Keratinocyte (primary cell): ENCODE data around the gene MLLT1. TPM values are rescaled to one million over a fixed set of nuclear protein-coding genes. Genes with fewer than 3 reads are reported as not detected.

ENCODE experiments used
- DNase-seq: peaks from one replicate; pipeline ENCODE4 v3.0.0-alpha.2; 2011; ENCODE audit warnings: low read depth, missing footprints, low spot score
- FAIRE-seq: peaks from 2 replicates; lab custom pipeline; 2011; peaks lifted over from hg19 to GRCh38; lab: Jason Lieb, UNC
- H2AFZ ChIP-seq: 2 replicates; pipeline ENCODE4 v1.6.0; 2012; ENCODE audit warnings: low read length, control low read depth, inconsistent platforms; ENCODE audit not compliant: control insufficient read depth
- H3K27ac ChIP-seq: 2 replicates; pipeline ENCODE4 v1.5.1; 2011; ENCODE audit warnings: low read length; ENCODE audit not compliant: control insufficient read depth, insufficient read depth
- H3K27me3 ChIP-seq: 3 replicates; pipeline ENCODE4 v1.6.0; 2011; ENCODE audit warnings: low read length; ENCODE audit not compliant: control insufficient read depth, insufficient read depth; ENCODE audit errors: extremely low read depth
- H3K36me3 ChIP-seq, 2 experiments: 2 replicates in 1 of 2; 3 replicates in 1 of 2; pipeline ENCODE4 v1.5.1; 2011; ENCODE audit warnings: low read length in 2 of 2, mild to moderate bottlenecking in 1 of 2; ENCODE audit not compliant: control insufficient read depth in 2 of 2, insufficient read depth in 2 of 2; ENCODE audit errors: extremely low read depth in 1 of 2
- H3K4me1 ChIP-seq: 3 replicates; pipeline ENCODE4 v1.5.1; 2011; ENCODE audit warnings: low read length; ENCODE audit not compliant: control insufficient read depth, insufficient read depth; ENCODE audit errors: extremely low read depth
- H3K4me2 ChIP-seq: 3 replicates; pipeline ENCODE4 v1.6.0; 2011; ENCODE audit warnings: low read depth, low read length; ENCODE audit not compliant: control insufficient read depth, insufficient read depth; ENCODE audit errors: extremely low read depth
- H3K4me3 ChIP-seq, 3 experiments: fragments of 200-600 bp in 1 of 3; sonication (generic) in 1 of 3; 2 replicates in 2 of 3; 3 replicates in 1 of 3; pipeline ENCODE4 v1.5.1; 2011 to 2016; ENCODE audit warnings: low read length in 3 of 3, mild to moderate bottlenecking in 3 of 3, control low read depth in 2 of 3, inconsistent platforms in 1 of 3, low read depth in 1 of 3, mixed read lengths in 1 of 3, mixed run types in 1 of 3, moderate library complexity in 1 of 3; ENCODE audit not compliant: control insufficient read depth in 2 of 3, insufficient read depth in 2 of 3; ENCODE audit errors: extremely low read depth in 1 of 3
- H3K79me2 ChIP-seq: 2 replicates; pipeline ENCODE4 v1.6.0; 2012; ENCODE audit warnings: low read length; ENCODE audit not compliant: control insufficient read depth, insufficient read depth
- H3K9ac ChIP-seq: 3 replicates; pipeline ENCODE4 v1.6.0; 2011; ENCODE audit warnings: low read length; ENCODE audit not compliant: control insufficient read depth, insufficient read depth; ENCODE audit errors: extremely low read depth
- H3K9me1 ChIP-seq: 3 replicates; pipeline ENCODE4 v1.6.0; 2011; ENCODE audit warnings: low read length; ENCODE audit not compliant: control insufficient read depth, insufficient read depth; ENCODE audit errors: extremely low read depth
- H3K9me3 ChIP-seq: 2 replicates; pipeline ENCODE4 v1.5.1; 2012; ENCODE audit warnings: low read depth, low read length; ENCODE audit not compliant: control insufficient read depth
- H4K20me1 ChIP-seq: 3 replicates; pipeline ENCODE4 v1.6.0; 2011; ENCODE audit warnings: low read length; ENCODE audit not compliant: control insufficient read depth, insufficient read depth; ENCODE audit errors: extremely low read depth
- CTCF ChIP-seq, 3 experiments: IDR thresholded peaks in 1 of 3; conservative IDR thresholded peaks in 1 of 3; optimal IDR thresholded peaks in 1 of 3; 2 replicates in 2 of 3; 3 replicates in 1 of 3; pipeline versions ENCODE3 to v1.5.1; 2011; ENCODE audit warnings: low read length in 3 of 3, mild to moderate bottlenecking in 3 of 3, moderate library complexity in 2 of 3, control low read depth in 1 of 3, inconsistent platforms in 1 of 3; ENCODE audit not compliant: insufficient read depth in 2 of 3; ENCODE audit errors: extremely low read depth in 1 of 3
- EZH2 ChIP-seq: IDR thresholded peaks from one replicate; pipeline ENCODE4 v1.6.1; 2012; ENCODE audit warnings: inconsistent platforms, mild to moderate bottlenecking, low read length, moderate library complexity
- dilution Hi-C: fragments of 300-500 bp; cut with MboI; formaldehyde crosslinking; loops from one replicate; pipeline ENCODE4 v1.7.0; 2020; ENCODE audit warnings: low sequenced_read_pairs; ENCODE audit not compliant: extremely low pct_ligation_motif_present
- polyA plus RNA-seq, 5 experiments: library from polyadenylated mRNA; depleted of rRNA in 3 of 5; stranded (reverse) in 3 of 5; stranded (forward) in 1 of 5; unstranded in 1 of 5; fragments of >200 nt; gene quantifications; 1 replicate in 1 of 5; 2 replicates in 3 of 5; 3 replicates in 1 of 5; pipeline versions ENCODE4 v1.2.1 to v1.2.3, GENCODE V29; 2011 to 2012; ENCODE audit warnings: missing spikeins in 2 of 5, low read depth in 1 of 5, low replicate concordance in 1 of 5

The MLLT1 gene
- polyA plus RNA-seq, 1 donor (not counting 4 experiments of a cell fraction or from before 2014, with no cell fraction given), result 8.3 TPM

- DNase-seq (no peak), FAIRE-seq (no peak)
- Histone ChIP-seq H3K36me3 (peaks cover 9 to 19% of the 10 kb centered on the region in 2 experiments), H4K20me1 (peaks cover 16% of the 10 kb centered on the region), H3K27me3 (no peaks in the 10 kb centered on the region), H3K9me1 (no peaks in the 10 kb centered on the region), H3K27ac (no peak overlapping the region), H3K9me3 (no peaks in the 10 kb centered on the region), H2AFZ (no peak overlapping the region), H3K79me2 (peaks cover 41% of the 10 kb centered on the region), H3K9ac (no peak overlapping the region), H3K4me3 (no peak overlapping the region), H3K4me2 (no peak overlapping the region), H3K4me1 (peaks cover 17% of the 10 kb centered on the region)
- dilution Hi-C loops, result no loop called here
- TF ChIP-seq EZH2 (no peak), CTCF (optimal IDR thresholded peaks at IDR 0.05 in 1 of 3, IDR thresholded peaks at IDR 0.05 in 1 of 3, conservative IDR thresholded peaks at IDR 0.05 in 1 of 3; ENCODE audit: extremely low read depth in 1 of 3, insufficient read depth in 2 of 3, low read length in 3 of 3) (no peak)
These were observed 51.1 kb downstream of the MLLT1 start for GRCh38 chr19:6228551-6229215.

DNA sequence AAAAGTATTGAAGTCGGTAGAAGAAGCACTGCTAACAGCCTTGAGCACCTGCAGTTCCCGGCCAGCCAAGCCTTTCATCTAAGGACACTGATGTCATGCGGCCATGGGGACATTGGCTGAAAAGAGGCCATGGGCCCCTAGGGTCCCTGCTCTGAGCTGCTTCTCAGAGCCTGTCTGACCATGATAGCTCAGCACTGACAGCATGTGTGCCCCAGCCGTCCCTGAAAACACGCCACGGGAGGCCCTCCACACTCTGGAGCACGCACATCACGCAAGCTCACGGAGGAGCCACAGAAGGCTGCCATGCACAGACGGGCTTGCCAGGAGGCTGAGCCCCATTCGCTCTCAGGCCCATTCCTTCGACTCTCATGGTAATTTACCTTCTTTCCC, 51.8 kb downstream of the MLLT1 start:
- Histone ChIP-seq H3K4me3 (no peak overlapping the region), H3K27me3 (no peaks in the 10 kb centered on the region), H2AFZ (no peak overlapping the region), H3K4me2 (no peak overlapping the region), H3K36me3 (peaks cover 9 to 19% of the 10 kb centered on the region in 2 experiments), H3K79me2 (peaks cover 36% of the 10 kb centered on the region), H3K27ac (no peak overlapping the region), H4K20me1 (peaks cover 13% of the 10 kb centered on the region), H3K9me3 (no peaks in the 10 kb centered on the region), H3K9ac (no peak overlapping the region), H3K9me1 (peaks cover 3% of the 10 kb centered on the region), H3K4me1 (peaks cover 17% of the 10 kb centered on the region)
- dilution Hi-C loops, result no loop called here
- no peak for FAIRE-seq
- no peak for DNase-seq
- TF ChIP-seq EZH2 (no peak), CTCF (optimal IDR thresholded peaks at IDR 0.05 in 1 of 3, IDR thresholded peaks at IDR 0.05 in 1 of 3, conservative IDR thresholded peaks at IDR 0.05 in 1 of 3; ENCODE audit: extremely low read depth in 1 of 3, insufficient read depth in 2 of 3, low read length in 3 of 3) (no peak)
